ENCODE measurements around the gene GRAP2.
"Not testable (repeated sequence)": the region's sequence is repeated elsewhere in the genome, so short reads cannot be mapped to it uniquely, and the experiment has no call there.

Gene GRAP2

GRCh38 chr22:39900306-39901227, at the start of gene GRAP2:
Gene GRAP2 (plus strand): TSS chr22:39901084. CDS start chr22:39947107, 46,023 bp downstream.
- DNase-seq, result no peak

- DNase-seq, result no peak
Measured at GRCh38 chr22:39851606-39852315, 49.1 kb upstream of the GRAP2 start.

GRCh38 chr22:39852799-39853198, 48.1 kb upstream of the GRAP2 start:
- no peak for DNase-seq

GRCh38 chr22:39856588-39856987, 44.3 kb upstream of the GRAP2 start:
- DNase-seq, result no peak

GRCh38 chr22:39859903-39860588, 40.8 kb upstream of the GRAP2 start:
- DNase-seq, result peak; percentile 65

- no peak for DNase-seq
Measured at GRCh38 chr22:39868741-39869140, 32.1 kb upstream of the GRAP2 start.

- DNase-seq, result not testable (repeated sequence)
Measured at GRCh38 chr22:39869797-39870196, 31.1 kb upstream of the GRAP2 start.

GRCh38 chr22:39871008-39871798, 29.7 kb upstream of the GRAP2 start:
- DNase-seq, result no peak

- no peak for DNase-seq
Measured at GRCh38 chr22:39872548-39872947, 28.3 kb upstream of the GRAP2 start.

GRCh38 chr22:39873965-39874364, 26.9 kb upstream of the GRAP2 start:
- no peak for DNase-seq

GRCh38 chr22:39875176-39875885, 25.6 kb upstream of the GRAP2 start:
- not testable (repeated sequence) for DNase-seq

- DNase-seq, result no peak
Measured at GRCh38 chr22:39877079-39877845, 23.6 kb upstream of the GRAP2 start.

- DNase-seq, result no peak
Measured at GRCh38 chr22:39880722-39881121, 20.2 kb upstream of the GRAP2 start.

- DNase-seq, result no peak
Measured at GRCh38 chr22:39883057-39883456, 17.8 kb upstream of the GRAP2 start.

GRCh38 chr22:39889924-39890323, 11.0 kb upstream of the GRAP2 start:
- not testable (repeated sequence) for DNase-seq

- DNase-seq, result no peak
Measured at GRCh38 chr22:39893526-39893925, 7.4 kb upstream of the GRAP2 start, which contains the start of gene ENTHD1. Gene ENTHD1 (minus strand): TSS chr22:39893760. CDS start chr22:39887748, 6,012 bp downstream.

GRCh38 chr22:39894554-39895092, 6.3 kb upstream of the GRAP2 start:
- peak; percentile 4 for DNase-seq

GRCh38 chr22:39895682-39896081, 5.2 kb upstream of the GRAP2 start:
- DNase-seq, result no peak

GRCh38 chr22:39896313-39896996, 4.4 kb upstream of the GRAP2 start:
- no peak for DNase-seq

GRCh38 chr22:39897841-39898240, 3.0 kb upstream of the GRAP2 start:
- DNase-seq, result no peak

Measured in NCI-H2227 treated with DMSO at 0.1 percent for 48 hours (cell line).